ENCODE results near the gene LIPC. TPM values are rescaled to one million over a fixed set of nuclear protein-coding genes. Genes with fewer than 3 reads are reported as not detected.
A peak's percentile ranks its signal among the peaks of the same experiment; 100 is the strongest.

LIPC gene
- not detected in 3 replicates for polyA plus RNA-seq
- not detected for polyA plus RNA-seq (2011; ENCODE audit: low read depth)
- not detected in 2 replicates for polyA plus RNA-seq (2011; cell fraction: cytosol; rRNA removed)
- polyA plus RNA-seq (2011; cell fraction: nucleus; rRNA removed): not detected in 2 replicates
- not detected in 2 replicates for polyA plus RNA-seq (2012; ENCODE audit: low replicate concordance)
- not detected in 3 replicates for polyA minus RNA-seq
- not detected for polyA minus RNA-seq (2011; cell fraction: cytosol; rRNA and poly(A)+ RNA removed)
- polyA minus RNA-seq (2011; cell fraction: nucleus; rRNA and poly(A)+ RNA removed): not detected in 2 replicates

- Histone ChIP-seq H3K9me1 (ENCODE audit: control insufficient read depth, extremely low read depth, insufficient read depth, low read length) (no peaks in the 10 kb centered on the region), H3K27me3 (ENCODE audit: control insufficient read depth, extremely low read depth, insufficient read depth, low read length) (no peaks in the 10 kb centered on the region), H3K36me3 (ENCODE audit: control insufficient read depth in 2 of 2, extremely low read depth in 1 of 2, insufficient read depth in 2 of 2, low read length in 2 of 2) (no peaks in the 10 kb centered on the region), H3K4me2 (ENCODE audit: control insufficient read depth, extremely low read depth, insufficient read depth, low read depth, low read length) (peak within 1 kb of the TSS; percentile 7), H3K79me2 (ENCODE audit: control insufficient read depth, insufficient read depth, low read length) (no peaks in the 10 kb centered on the region), H3K4me3 (ENCODE audit: control insufficient read depth in 2 of 3, extremely low read depth in 1 of 3, insufficient read depth in 2 of 3, low read depth in 1 of 3, low read length in 3 of 3) (no peak within 1 kb of the TSS), H3K4me1 (ENCODE audit: control insufficient read depth, extremely low read depth, insufficient read depth, low read length) (peaks cover 3% of the 10 kb centered on the region), H3K9me3 (ENCODE audit: control insufficient read depth, low read depth, low read length) (no peaks in the 10 kb centered on the region), H3K27ac (ENCODE audit: control insufficient read depth, insufficient read depth, low read length) (no peak within 1 kb of the TSS), H3K9ac (ENCODE audit: control insufficient read depth, extremely low read depth, insufficient read depth, low read length) (no peak within 1 kb of the TSS), H2AFZ (ENCODE audit: control insufficient read depth, low read length) (peak within 1 kb of the TSS; percentile 16), H4K20me1 (ENCODE audit: control insufficient read depth, extremely low read depth, insufficient read depth, low read length) (no peaks in the 10 kb centered on the region)
- FAIRE-seq: no peak
- dilution Hi-C loops (cut with MboI; ENCODE audit: extremely low pct_ligation_motif_present, low sequenced_read_pairs): no loop called here
- TF ChIP-seq CTCF (optimal IDR thresholded peaks at IDR 0.05 in 1 of 3, IDR thresholded peaks at IDR 0.05 in 1 of 3, conservative IDR thresholded peaks at IDR 0.05 in 1 of 3; ENCODE audit: extremely low read depth in 1 of 3, insufficient read depth in 2 of 3, low read length in 3 of 3) (no peak), EZH2 (IDR thresholded peaks at IDR 0.05; ENCODE audit: low read length) (no peak)
- no peak for DNase-seq (ENCODE audit: low read depth, low spot score)
Observed at GRCh38 chr15:58431221-58432149, at the start of gene LIPC. Gene LIPC, plus strand, starts transcription at chr15:58431991. Its CDS starts 42 bp downstream, at chr15:58432033.

- no peaks in the 10 kb centered on the region for H3K79me2 ChIP-seq (ENCODE audit: control insufficient read depth, insufficient read depth, low read length)
- H3K4me3 ChIP-seq (ENCODE audit: control insufficient read depth in 2 of 3, extremely low read depth in 1 of 3, insufficient read depth in 2 of 3, low read depth in 1 of 3, low read length in 3 of 3): no peak overlapping the region
- no peaks in the 10 kb centered on the region for H3K9me3 ChIP-seq (ENCODE audit: control insufficient read depth, low read depth, low read length)
- H4K20me1 ChIP-seq (ENCODE audit: control insufficient read depth, extremely low read depth, insufficient read depth, low read length): no peaks in the 10 kb centered on the region
- no peak overlapping the region for H3K9ac ChIP-seq (ENCODE audit: control insufficient read depth, extremely low read depth, insufficient read depth, low read length)
- no peaks in the 10 kb centered on the region for H3K36me3 ChIP-seq (ENCODE audit: control insufficient read depth in 2 of 2, extremely low read depth in 1 of 2, insufficient read depth in 2 of 2, low read length in 2 of 2)
- TF ChIP-seq CTCF (optimal IDR thresholded peaks at IDR 0.05 in 1 of 3, IDR thresholded peaks at IDR 0.05 in 1 of 3, conservative IDR thresholded peaks at IDR 0.05 in 1 of 3; ENCODE audit: extremely low read depth in 1 of 3, insufficient read depth in 2 of 3, low read length in 3 of 3): no peak
- TF ChIP-seq EZH2 (IDR thresholded peaks at IDR 0.05; ENCODE audit: low read length): no peak
- H3K27ac ChIP-seq (ENCODE audit: control insufficient read depth, insufficient read depth, low read length): no peak overlapping the region
- dilution Hi-C loops (cut with MboI; ENCODE audit: extremely low pct_ligation_motif_present, low sequenced_read_pairs): no loop called here
- H2AFZ ChIP-seq (ENCODE audit: control insufficient read depth, low read length): no peak overlapping the region
- FAIRE-seq (no peak), DNase-seq (ENCODE audit: low read depth, low spot score) (no peak)
- no peak overlapping the region for H3K4me2 ChIP-seq (ENCODE audit: control insufficient read depth, extremely low read depth, insufficient read depth, low read depth, low read length)
- H3K9me1 ChIP-seq (ENCODE audit: control insufficient read depth, extremely low read depth, insufficient read depth, low read length): no peaks in the 10 kb centered on the region
- H3K27me3 ChIP-seq (ENCODE audit: control insufficient read depth, extremely low read depth, insufficient read depth, low read length): no peaks in the 10 kb centered on the region
- no peaks in the 10 kb centered on the region for H3K4me1 ChIP-seq (ENCODE audit: control insufficient read depth, extremely low read depth, insufficient read depth, low read length)
Observed at GRCh38 chr15:58383876-58384275, 47.9 kb upstream of the LIPC start.
